ENCODE measurements around the gene MRPL18.

DNA sequence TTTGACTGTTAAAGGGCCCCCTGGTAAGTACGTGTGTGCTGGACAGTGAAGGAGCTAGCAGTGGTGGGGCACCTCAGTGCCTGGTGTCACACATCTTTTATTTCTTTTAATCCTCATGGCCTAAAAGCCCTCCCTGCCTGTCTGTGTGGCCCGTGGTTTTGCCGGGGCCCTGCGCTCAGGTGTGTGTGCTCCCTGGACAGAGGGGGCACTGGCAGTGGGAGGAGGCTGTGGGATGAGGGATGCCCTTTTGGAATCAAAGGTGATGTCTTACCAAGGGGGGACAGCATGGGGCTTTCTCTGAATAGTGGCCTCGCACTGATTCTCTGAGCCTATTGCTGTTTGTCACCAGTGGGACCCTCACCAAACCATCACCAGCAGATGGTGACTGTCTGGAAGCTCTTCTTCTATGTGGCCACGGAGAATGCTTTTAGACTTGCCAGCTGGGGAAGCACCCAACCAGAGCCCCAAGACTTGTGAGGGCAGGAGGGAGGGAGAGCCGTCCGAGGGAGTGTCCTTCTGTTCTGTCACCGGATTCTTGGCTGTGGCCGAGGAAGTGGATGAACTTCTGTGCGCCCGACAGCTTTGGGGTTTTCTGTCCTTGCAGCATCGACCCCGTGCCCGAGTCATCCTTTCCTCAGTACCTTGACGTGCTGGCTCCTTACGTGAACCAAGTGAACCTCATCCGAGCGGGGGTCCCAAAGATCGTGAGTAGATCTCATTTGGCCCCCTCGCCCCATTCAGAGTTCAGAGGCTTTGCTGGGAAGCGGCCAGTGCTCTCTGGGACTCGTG, 27.9 kb downstream of the MRPL18 start:
- no peak for TF ChIP-seq EP300 (IDR thresholded peaks at IDR 0.05)
- TF ChIP-seq, protein P1, sequence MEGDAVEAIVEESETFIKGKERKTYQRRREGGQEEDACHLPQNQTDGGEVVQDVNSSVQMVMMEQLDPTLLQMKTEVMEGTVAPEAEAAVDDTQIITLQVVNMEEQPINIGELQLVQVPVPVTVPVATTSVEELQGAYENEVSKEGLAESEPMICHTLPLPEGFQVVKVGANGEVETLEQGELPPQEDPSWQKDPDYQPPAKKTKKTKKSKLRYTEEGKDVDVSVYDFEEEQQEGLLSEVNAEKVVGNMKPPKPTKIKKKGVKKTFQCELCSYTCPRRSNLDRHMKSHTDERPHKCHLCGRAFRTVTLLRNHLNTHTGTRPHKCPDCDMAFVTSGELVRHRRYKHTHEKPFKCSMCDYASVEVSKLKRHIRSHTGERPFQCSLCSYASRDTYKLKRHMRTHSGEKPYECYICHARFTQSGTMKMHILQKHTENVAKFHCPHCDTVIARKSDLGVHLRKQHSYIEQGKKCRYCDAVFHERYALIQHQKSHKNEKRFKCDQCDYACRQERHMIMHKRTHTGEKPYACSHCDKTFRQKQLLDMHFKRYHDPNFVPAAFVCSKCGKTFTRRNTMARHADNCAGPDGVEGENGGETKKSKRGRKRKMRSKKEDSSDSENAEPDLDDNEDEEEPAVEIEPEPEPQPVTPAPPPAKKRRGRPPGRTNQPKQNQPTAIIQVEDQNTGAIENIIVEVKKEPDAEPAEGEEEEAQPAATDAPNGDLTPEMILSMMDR (IDR thresholded peaks at IDR 0.05): no peak
- TF ChIP-seq POLR2A (IDR thresholded peaks at IDR 0.05): no peak
